H1 (cell line): Measurements from ENCODE around the gene MAN1A2. TPM values are rescaled to one million over a fixed set of nuclear protein-coding genes. Genes with fewer than 3 reads are reported as not detected.

Experiments
- CTCF ChIA-PET: fragments of 300-600 bp; sonication (Branson Sonifier 250); formaldehyde crosslinking; loops from one replicate; lab custom pipeline; 2021; ENCODE audit not compliant: partially characterized antibody; lab: Charles Lee
- POLR2A ChIA-PET: fragments of 300-600 bp; sonication (Branson Sonifier 250); formaldehyde crosslinking; loops from one replicate; lab custom pipeline; 2021; ENCODE audit warnings: inconsistent platforms; ENCODE audit not compliant: partially characterized antibody; lab: Charles Lee
- DNase-seq, 2 experiments: peaks; one replicate each; pipeline versions ENCODE4 v3.0.0 to v3.0.0-alpha.2; 2010 to 2022; ENCODE audit warnings: low spot score in 2 of 2, low read depth in 1 of 2, mixed read lengths in 1 of 2
- FAIRE-seq: peaks from 2 replicates; lab custom pipeline; 2011; peaks lifted over from hg19 to GRCh38; lab: Jason Lieb, UNC
- H2AFZ ChIP-seq: 2 replicates; pipeline ENCODE4 v1.8.1; 2012; ENCODE audit warnings: low read length, inconsistent platforms
- H2AK5ac ChIP-seq: 2 replicates; pipeline ENCODE4 v1.6.1; 2013; ENCODE audit warnings: low read depth, low read length
- H2BK120ac ChIP-seq: replicated peaks from 2 replicates; pipeline ENCODE3; 2013; ENCODE audit warnings: low read depth, low read length, inconsistent platforms
- H2BK12ac ChIP-seq: 2 replicates; pipeline ENCODE4 v1.6.1; 2013; ENCODE audit warnings: low read depth, low read length
- H2BK15ac ChIP-seq: 2 replicates; pipeline ENCODE4 v1.6.1; 2013; ENCODE audit warnings: low read length
- H2BK20ac ChIP-seq: 2 replicates; pipeline ENCODE4 v1.6.1; 2013; ENCODE audit warnings: low read length
- H2BK5ac ChIP-seq: 2 replicates; pipeline ENCODE4 v1.6.1; 2013; ENCODE audit warnings: low read depth, low read length
- H3K14ac ChIP-seq: 2 replicates; pipeline ENCODE4 v1.6.1; 2013; ENCODE audit warnings: inconsistent platforms; ENCODE audit not compliant: insufficient read length
- H3K18ac ChIP-seq: 2 replicates; pipeline ENCODE4 v1.6.1; 2013; ENCODE audit warnings: low read length; ENCODE audit errors: extremely low read depth
- H3K23ac ChIP-seq: 2 replicates; pipeline ENCODE4 v1.6.1; 2013; ENCODE audit warnings: inconsistent platforms; ENCODE audit not compliant: insufficient read length
- H3K23me2 ChIP-seq: 2 replicates; pipeline ENCODE4 v1.6.1; 2013; ENCODE audit warnings: low read depth, low read length
- H3K27ac ChIP-seq: 2 replicates; pipeline ENCODE4 v1.6.1; 2011; ENCODE audit warnings: low read depth, low read length, inconsistent platforms
- H3K27me3 ChIP-seq, 4 experiments: replicated peaks in 1 of 4; 1 replicate in 1 of 4; 2 replicates in 3 of 4; pipeline versions ENCODE4 v1.6.1 to v1.8.1; 2011 to 2013; ENCODE audit warnings: low read length in 3 of 4, mild to moderate bottlenecking in 3 of 4, inconsistent platforms in 2 of 4, mixed read lengths in 2 of 4, moderate library complexity in 1 of 4; ENCODE audit not compliant: control insufficient read depth in 3 of 4, insufficient read depth in 3 of 4; ENCODE audit errors: extremely low read depth in 1 of 4
- H3K36me3 ChIP-seq, 4 experiments: 2 replicates each; pipeline versions ENCODE4 v1.6.1 to v1.8.1; 2011 to 2013; ENCODE audit warnings: mild to moderate bottlenecking in 4 of 4, low read length in 3 of 4, moderate library complexity in 2 of 4, control low read depth in 1 of 4, inconsistent platforms in 1 of 4; ENCODE audit not compliant: insufficient read depth in 4 of 4, control insufficient read depth in 2 of 4
- H3K4ac ChIP-seq: replicated peaks from 2 replicates; pipeline ENCODE3; 2013; ENCODE audit warnings: low read length, low read depth, mixed read lengths, inconsistent platforms; ENCODE audit not compliant: insufficient read length
- H3K4me1 ChIP-seq, 4 experiments: replicated peaks in 1 of 4; 1 replicate in 1 of 4; 2 replicates in 3 of 4; pipeline versions ENCODE4 v1.6.1 to v1.8.1; 2011 to 2013; ENCODE audit warnings: low read length in 3 of 4, inconsistent platforms in 2 of 4, mixed read lengths in 1 of 4; ENCODE audit not compliant: insufficient read depth in 4 of 4, control insufficient read depth in 3 of 4
- H3K4me2 ChIP-seq, 2 experiments: 2 replicates each; pipeline versions ENCODE4 v1.6.1 to v1.8.1; 2011 to 2013; ENCODE audit warnings: low read depth in 2 of 2, low read length in 2 of 2, control low read depth in 1 of 2, inconsistent platforms in 1 of 2, mild to moderate bottlenecking in 1 of 2; ENCODE audit not compliant: insufficient read depth in 1 of 2
- H3K4me3 ChIP-seq, 4 experiments: fragments of 200-600, 300-600 bp in 1 of 4; sonication (generic), shearing (Covaris generic), sonication (Bioruptor Twin) in 1 of 4; 2 replicates each; pipeline versions ENCODE4 v1.5.1 to v1.8.1; 2011 to 2016; ENCODE audit warnings: low read length in 4 of 4, low read depth in 3 of 4, control low read depth in 2 of 4, inconsistent platforms in 2 of 4, mild to moderate bottlenecking in 2 of 4, mixed read lengths in 1 of 4, moderate library complexity in 1 of 4; ENCODE audit not compliant: insufficient read depth in 2 of 4; ENCODE audit errors: extremely low read depth in 1 of 4
- H3K56ac ChIP-seq: replicated peaks from 2 replicates; pipeline ENCODE3; 2013; ENCODE audit warnings: low read depth, mild to moderate bottlenecking, mixed read lengths, low read length, inconsistent platforms; ENCODE audit not compliant: insufficient read length
- H3K79me1 ChIP-seq: 2 replicates; pipeline ENCODE4 v1.6.1; 2013; ENCODE audit warnings: low read depth, low read length, control low read depth
- H3K79me2 ChIP-seq, 2 experiments: 2 replicates each; pipeline versions ENCODE4 v1.6.1 to v1.8.1; 2012 to 2013; ENCODE audit warnings: low read length in 2 of 2, mild to moderate bottlenecking in 2 of 2, inconsistent platforms in 1 of 2; ENCODE audit not compliant: insufficient read depth in 2 of 2, control insufficient read depth in 1 of 2
- H3K9ac ChIP-seq, 4 experiments: replicated peaks in 1 of 4; 1 replicate in 1 of 4; 2 replicates in 3 of 4; pipeline versions ENCODE4 v1.6.1 to v1.8.1; 2011 to 2013; ENCODE audit warnings: low read depth in 3 of 4, low read length in 3 of 4, control low read depth in 2 of 4, mild to moderate bottlenecking in 2 of 4, moderate library complexity in 2 of 4, inconsistent platforms in 1 of 4; ENCODE audit errors: extremely low read depth in 1 of 4
- H3K9me3 ChIP-seq, 2 experiments: 2 replicates each; pipeline versions ENCODE4 v1.6.1 to v1.8.1; 2012 to 2013; ENCODE audit warnings: mild to moderate bottlenecking in 2 of 2, moderate library complexity in 2 of 2, control low read depth in 1 of 2, inconsistent platforms in 1 of 2, low read depth in 1 of 2, low read length in 1 of 2, mixed read lengths in 1 of 2; ENCODE audit not compliant: insufficient read depth in 2 of 2
- H4K20me1 ChIP-seq, 2 experiments: replicated peaks in 1 of 2; 2 replicates each; pipeline versions ENCODE3 to v1.8.1; 2011 to 2013; ENCODE audit warnings: inconsistent platforms in 2 of 2, low read length in 2 of 2, mild to moderate bottlenecking in 1 of 2; ENCODE audit not compliant: insufficient read depth in 2 of 2, control insufficient read depth in 1 of 2
- H4K5ac ChIP-seq: 2 replicates; pipeline ENCODE4 v1.6.1; 2013; ENCODE audit warnings: low read length, low read depth, mixed read lengths, inconsistent platforms; ENCODE audit not compliant: insufficient read length
- H4K8ac ChIP-seq: 2 replicates; pipeline ENCODE4 v1.8.0; 2013; ENCODE audit warnings: mild to moderate bottlenecking, moderate library complexity, low read length, inconsistent platforms; ENCODE audit not compliant: insufficient read depth; ENCODE audit errors: extremely low read depth
- H4K91ac ChIP-seq: replicated peaks from 2 replicates; pipeline ENCODE3; 2013; ENCODE audit warnings: low read length, mixed read lengths, inconsistent platforms; ENCODE audit not compliant: insufficient read length
- BRCA1 ChIP-seq: IDR thresholded peaks from 2 replicates; pipeline ENCODE4 v1.6.1; 2012; ENCODE audit warnings: low read depth, low read length, improper control_type of control experiment
- CEBPB ChIP-seq: IDR thresholded peaks from 2 replicates; pipeline ENCODE4 v1.6.1; 2012; ENCODE audit warnings: low read depth, low read length
- EZH2 ChIP-seq: fragments of 200-600 bp; sonication (generic); IDR thresholded peaks from 2 replicates; pipeline ENCODE4 v1.7.1; 2012; ENCODE audit warnings: low read depth, mild to moderate bottlenecking, moderate library complexity, low read length, inconsistent platforms; ENCODE audit not compliant: severe bottlenecking
- FOSL1 ChIP-seq: IDR thresholded peaks from 2 replicates; pipeline ENCODE4 v1.6.1; 2011; ENCODE audit warnings: mild to moderate bottlenecking, low read depth, low read length, moderate library complexity; ENCODE audit not compliant: insufficient read depth
- KDM4A ChIP-seq: IDR thresholded peaks from one replicate; pipeline ENCODE4 v1.7.1; 2012; ENCODE audit warnings: low read depth, mild to moderate bottlenecking, moderate library complexity, low read length, inconsistent platforms; ENCODE audit not compliant: severe bottlenecking
- RNF2 ChIP-seq: fragments of 200-900, 300-1000 bp; sonication (generic); IDR thresholded peaks from 2 replicates; pipeline ENCODE4 v1.7.1; 2016; ENCODE audit warnings: borderline replicate concordance, low read depth, mild to moderate bottlenecking, antibody characterized with exemption, low read length; ENCODE audit not compliant: poor library complexity, severe bottlenecking; ENCODE audit errors: missing control alignments
- SIN3A ChIP-seq, 2 experiments: IDR thresholded peaks in 1 of 2; conservative IDR thresholded peaks in 1 of 2; 2 replicates each; pipeline ENCODE4 v1.6.1; 2011 to 2012; ENCODE audit warnings: low read length in 2 of 2, improper control_type of control experiment in 1 of 2, low read depth in 1 of 2, mild to moderate bottlenecking in 1 of 2
- SP2 ChIP-seq: IDR thresholded peaks from 2 replicates; pipeline ENCODE4 v1.6.1; 2012; ENCODE audit warnings: mild to moderate bottlenecking, low read length, inconsistent platforms
- ZNF274 ChIP-seq: IDR thresholded peaks from 2 replicates; pipeline ENCODE4 v1.7.0; 2012; ENCODE audit warnings: low read length, borderline replicate concordance; ENCODE audit errors: extremely low read depth
- WGBS, 2 experiments: shearing (Covaris generic) in 1 of 2; methylation state at CpG; one replicate each; pipeline versions ENCODE4 v1.1.6 to v1.1.7; 2013 to 2015; ENCODE audit warnings: low lambda C conversion rate in 2 of 2, mixed read lengths in 2 of 2, inconsistent platforms in 1 of 2, low coverage in 1 of 2, missing lambda C conversion rate in 1 of 2; ENCODE audit not compliant: insufficient replicate concordance in 2 of 2, insufficient coverage in 1 of 2, insufficient read length in 1 of 2; ENCODE audit errors: extremely low coverage in 1 of 2, missing lambda C conversion rate in 1 of 2; 5-methylcytosine and 5-hydroxymethylcytosine counted together
- polyA plus RNA-seq, 7 experiments: library from polyadenylated mRNA; depleted of rRNA in 3 of 7; stranded (reverse) in 5 of 7; unstranded in 2 of 7; fragments of >200 nt in 5 of 7; fragments of 200-250 nt in 2 of 7; gene quantifications; 1 replicate in 5 of 7; 2 replicates in 1 of 7; 4 replicates in 1 of 7; pipeline versions ENCODE4 v1.2.1 to v1.2.3, GENCODE V29; 2011 to 2013; ENCODE audit warnings: missing spikeins in 2 of 7, mixed read lengths in 2 of 7
- total RNA-seq: library from RNA; stranded (reverse); fragmentation: NEBNext Ultra II Directional; extraction: Animal tissue kit (Norgen Biotek cat#: 25700); gene quantifications from 2 replicates; pipeline ENCODE4 v1.2.1, GENCODE V29; 2021
- TF ChIP-seq, protein P1 (sequence below), 3 experiments: IDR thresholded peaks; 1 replicate in 2 of 3; 2 replicates in 1 of 3; pipeline versions ENCODE4 v1.5.1 to v1.6.1; 2011; ENCODE audit warnings: low read length in 3 of 3, mild to moderate bottlenecking in 3 of 3, inconsistent platforms in 2 of 3, low read depth in 1 of 3, moderate library complexity in 1 of 3; ENCODE audit not compliant: insufficient read depth in 1 of 3; ENCODE audit errors: control extremely low read depth in 1 of 3

The MAN1A2 gene
- total and polyA plus RNA-seq, 2 of the 8 experiments (the other 6 are each of a cell fraction or from before 2014, with no cell fraction given) = 5.5 to 18.8 TPM

GRCh38 chr1:117534995-117535467 lies 167.8 kb downstream of the MAN1A2 start:
- Histone ChIP-seq H4K8ac (no peak overlapping the region), H3K14ac (no peak overlapping the region), H4K20me1 (no peaks in the 10 kb centered on the region), H3K27ac (no peak overlapping the region), H3K79me2 (no peaks in the 10 kb centered on the region), H2BK15ac (no peak overlapping the region), H3K9ac (no peak overlapping the region), H3K4me2 (no peak overlapping the region; a peak in 1 of 4 replicates), H3K23me2 (no peaks in the 10 kb centered on the region), H3K23ac (no peak overlapping the region), H3K27me3 (no peaks in the 10 kb centered on the region), H3K18ac (no peak overlapping the region), H2BK120ac (no peak overlapping the region), H4K5ac (no peak overlapping the region), H3K4ac (no peak overlapping the region), H3K56ac (no peak overlapping the region), H2BK12ac (no peak overlapping the region), H3K36me3 (no peaks in the 10 kb centered on the region), H2BK5ac (no peak overlapping the region), H3K4me1 (no peaks in the 10 kb centered on the region), H3K79me1 (no peaks in the 10 kb centered on the region), H4K91ac (no peak overlapping the region), H2AFZ (no peak overlapping the region), H3K4me3 (no peak overlapping the region), H3K9me3 (no peaks in the 10 kb centered on the region), H2AK5ac (no peak overlapping the region), H2BK20ac (no peak overlapping the region)
- peak; percentile 85 for FAIRE-seq
- CTCF ChIA-PET = interaction anchor here (0.5 to 6.0 kb wide), 69 partner anchors 10 to 573 kb away, joined by 3 to 128 read pairs (median 4); partner anchors contain the start of gene TENT5C
- whole genome bisulfite sequencing, 2 experiments = 33% methylated on average over 5 of the region's 6 CpGs; no CpG with 5 or more reads in 1 of the 2 experiments
- POLR2A ChIA-PET = interaction anchor here (1.1 kb wide), 1 partner anchor 55 kb away, joined by 3 read pairs; no protein-coding TSS in a partner anchor
- peak; percentile 34 to 59 for DNase-seq
- no peak for TF ChIP-seq BRCA1
- TF ChIP-seq KDM4A = no peak
- TF ChIP-seq SP2 = no peak
- TF ChIP-seq, protein P1, sequence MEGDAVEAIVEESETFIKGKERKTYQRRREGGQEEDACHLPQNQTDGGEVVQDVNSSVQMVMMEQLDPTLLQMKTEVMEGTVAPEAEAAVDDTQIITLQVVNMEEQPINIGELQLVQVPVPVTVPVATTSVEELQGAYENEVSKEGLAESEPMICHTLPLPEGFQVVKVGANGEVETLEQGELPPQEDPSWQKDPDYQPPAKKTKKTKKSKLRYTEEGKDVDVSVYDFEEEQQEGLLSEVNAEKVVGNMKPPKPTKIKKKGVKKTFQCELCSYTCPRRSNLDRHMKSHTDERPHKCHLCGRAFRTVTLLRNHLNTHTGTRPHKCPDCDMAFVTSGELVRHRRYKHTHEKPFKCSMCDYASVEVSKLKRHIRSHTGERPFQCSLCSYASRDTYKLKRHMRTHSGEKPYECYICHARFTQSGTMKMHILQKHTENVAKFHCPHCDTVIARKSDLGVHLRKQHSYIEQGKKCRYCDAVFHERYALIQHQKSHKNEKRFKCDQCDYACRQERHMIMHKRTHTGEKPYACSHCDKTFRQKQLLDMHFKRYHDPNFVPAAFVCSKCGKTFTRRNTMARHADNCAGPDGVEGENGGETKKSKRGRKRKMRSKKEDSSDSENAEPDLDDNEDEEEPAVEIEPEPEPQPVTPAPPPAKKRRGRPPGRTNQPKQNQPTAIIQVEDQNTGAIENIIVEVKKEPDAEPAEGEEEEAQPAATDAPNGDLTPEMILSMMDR (IDR thresholded peaks at IDR 0.05; ENCODE audit: control extremely low read depth in 1 of 3, insufficient read depth in 1 of 3, low read depth in 1 of 3, low read length in 3 of 3) = peak; percentile 28 to 72 (median 47)
- no peak for TF ChIP-seq ZNF274
- TF ChIP-seq SIN3A (conservative IDR thresholded peaks at IDR 0.05 in 1 of 2, IDR thresholded peaks at IDR 0.05 in 1 of 2; ENCODE audit: low read depth in 1 of 2, low read length in 2 of 2) = 0 out of 4 replicates have a peak, but pooled peaks of 1 of the 2 experiments have one; percentile 21
- TF ChIP-seq EZH2 = no peak
- no peak for TF ChIP-seq CEBPB
- no peak for TF ChIP-seq FOSL1
- TF ChIP-seq RNF2 = no peak
